K562 (cell line): ENCODE measurements around the gene LDB1.

Experiments
- FOXA1 ChIP-seq: fragments of 450-650 bp; IDR thresholded peaks from 2 replicates; pipeline ENCODE4 v1.6.1; 2016; ENCODE audit warnings: mild to moderate bottlenecking, borderline replicate concordance
- JUN ChIP-seq, 2 experiments: sonication (generic) in 1 of 2; formaldehyde crosslinking in 1 of 2; IDR thresholded peaks; 2 replicates each; pipeline versions ENCODE4 v1.6.1 to v1.8.0; 2012 to 2022; ENCODE audit warnings: borderline replicate concordance in 2 of 2, mild to moderate bottlenecking in 2 of 2, improper control_type of control experiment in 1 of 2, low read depth in 1 of 2, low read length in 1 of 2, missing genetic modification reagents in 1 of 2
- NFYB ChIP-seq: IDR thresholded peaks from 2 replicates; pipeline ENCODE4 v1.6.1; 2011; ENCODE audit warnings: mild to moderate bottlenecking, moderate library complexity; ENCODE audit not compliant: insufficient read length; ENCODE audit errors: extremely low read depth
- SP1 ChIP-seq: sonication (generic); formaldehyde crosslinking; IDR thresholded peaks from 2 replicates; pipeline ENCODE4 v1.8.1; 2022; ENCODE audit warnings: mild to moderate bottlenecking, missing genetic modification reagents
- SPI1 ChIP-seq: IDR thresholded peaks from 2 replicates; pipeline ENCODE4 v1.6.1; 2011; ENCODE audit warnings: low read depth, low read length, control low read depth, borderline replicate concordance
- TAF1 ChIP-seq: IDR thresholded peaks from 2 replicates; pipeline ENCODE4 v1.6.1; 2011; ENCODE audit warnings: mild to moderate bottlenecking, low read length, moderate library complexity; ENCODE audit not compliant: insufficient read depth, control insufficient read depth, severe bottlenecking; ENCODE audit errors: extremely low read depth
- ZNF184 ChIP-seq: sonication (generic); formaldehyde crosslinking; IDR thresholded peaks from 2 replicates; pipeline ENCODE4 v1.5.0; 2020; ENCODE audit warnings: missing genetic modification reagents
- ZNF23 ChIP-seq: fragments of 250-450 bp; sonication (Bioruptor Pico); IDR thresholded peaks from 2 replicates; pipeline ENCODE4 v1.4.0; 2020; ENCODE audit warnings: mild to moderate bottlenecking
- ZNF644 ChIP-seq: fragments of 200-800 bp; sonication (Bioruptor generic); IDR thresholded peaks from 2 replicates; pipeline ENCODE4 v1.6.1; 2016; ENCODE audit warnings: low read depth, missing genetic modification characterization, missing compliant biosample characterization
- TF ChIP-seq, protein P1 (sequence below): fragments of 250-450 bp; sonication (Bioruptor Pico); IDR thresholded peaks from 2 replicates; pipeline ENCODE4 v1.8.0; 2021; ENCODE audit warnings: moderate library complexity, mild to moderate bottlenecking, inconsistent platforms

- TF ChIP-seq TAF1 = no peak
- no peak for TF ChIP-seq JUN (IDR thresholded peaks at IDR 0.05; ENCODE audit: borderline replicate concordance, low read depth, low read length)
- no peak for TF ChIP-seq JUN (CRISPR knock-in tag; IDR thresholded peaks at IDR 0.05; ENCODE audit: borderline replicate concordance)
- TF ChIP-seq SP1 (CRISPR knock-in tag) = no peak
- TF ChIP-seq NFYB = no peak
- no peak for TF ChIP-seq FOXA1
- TF ChIP-seq SPI1 = no peak
- TF ChIP-seq, protein P1, sequence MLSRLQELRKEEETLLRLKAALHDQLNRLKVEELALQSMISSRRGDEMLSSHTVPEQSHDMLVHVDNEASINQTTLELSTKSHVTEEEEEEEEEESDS = no peak
- no peak for TF ChIP-seq ZNF644 (tag)
- no peak for TF ChIP-seq ZNF184
- TF ChIP-seq ZNF23 = no peak
Observed at GRCh38 chr10:102083541-102083940, 36.6 kb downstream of the LDB1 start.
